Stimulated activated CD8-positive, alpha-beta memory T cell treated with anti-CD3 and anti-CD28 coated beads, Interleukin-2, amount 100 ng/mL, for 1 hour (primary cell): ENCODE data around the gene PPP2R2C.

Experiments used
- DNase-seq, 2 donors: peaks; one replicate each; pipeline ENCODE4 v3.0.0-alpha.2; 2020; ENCODE audit warnings: low read depth in 2 of 2

The PPP2R2C gene

DNA sequence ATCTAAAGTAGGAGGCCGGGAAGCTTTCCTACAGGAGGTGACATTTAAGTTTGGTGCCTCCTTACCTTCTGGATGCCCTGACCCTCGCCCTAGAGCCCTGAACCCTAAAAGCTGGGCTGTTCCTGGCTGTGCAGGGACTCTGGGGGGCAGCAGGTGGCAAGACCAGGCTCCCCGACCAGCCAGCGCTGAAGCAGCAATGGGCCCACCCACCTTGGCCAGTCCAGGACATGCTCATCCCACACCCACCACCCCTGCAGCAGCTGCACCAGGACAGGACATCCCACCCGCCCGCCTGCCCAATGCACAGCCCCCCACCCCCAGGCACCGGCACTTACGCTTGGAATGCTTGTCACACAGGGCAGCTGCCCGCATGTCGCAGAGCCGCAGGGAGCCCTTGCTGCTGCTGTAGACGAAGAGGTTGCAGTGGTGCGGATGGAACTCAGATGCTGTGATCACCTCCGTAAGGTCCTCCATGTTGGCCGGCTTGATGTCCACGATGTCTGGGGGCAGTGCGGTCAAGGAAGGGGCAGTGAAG lies 124.8 kb downstream of the PPP2R2C start:
- no peak for DNase-seq

- DNase-seq = no peak
Measured at GRCh38 chr4:6346373-6347110, 125.9 kb downstream of the PPP2R2C start.

- DNase-seq = no peak
Measured at GRCh38 chr4:6345866-6346265, 126.5 kb downstream of the PPP2R2C start.

GRCh38 chr4:6345096-6345830 lies 127.2 kb downstream of the PPP2R2C start:
- no peak for DNase-seq

DNA sequence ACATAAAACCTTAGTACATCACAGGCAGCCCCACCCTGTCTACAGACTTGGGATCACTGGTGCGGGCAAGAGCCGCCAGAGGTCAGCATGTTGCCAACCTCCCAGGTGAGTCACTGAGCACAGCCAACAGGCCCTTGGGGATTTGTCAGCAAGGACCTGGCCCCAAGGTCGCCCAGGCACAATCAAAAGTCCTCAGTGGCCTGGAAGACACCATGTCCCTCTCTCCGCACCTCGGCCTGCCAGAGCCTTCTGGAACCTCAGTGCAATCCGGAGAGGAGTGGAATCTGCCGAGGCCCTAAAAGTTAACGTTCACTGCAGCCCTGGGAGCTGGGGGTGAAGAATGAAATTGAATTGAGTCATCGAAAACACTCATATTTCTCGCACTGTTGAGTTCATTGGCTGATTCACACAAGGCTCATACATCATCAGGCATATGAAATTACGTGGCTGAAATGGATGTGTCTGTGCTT lies 128.4 kb downstream of the PPP2R2C start:
- no peak for DNase-seq

DNA sequence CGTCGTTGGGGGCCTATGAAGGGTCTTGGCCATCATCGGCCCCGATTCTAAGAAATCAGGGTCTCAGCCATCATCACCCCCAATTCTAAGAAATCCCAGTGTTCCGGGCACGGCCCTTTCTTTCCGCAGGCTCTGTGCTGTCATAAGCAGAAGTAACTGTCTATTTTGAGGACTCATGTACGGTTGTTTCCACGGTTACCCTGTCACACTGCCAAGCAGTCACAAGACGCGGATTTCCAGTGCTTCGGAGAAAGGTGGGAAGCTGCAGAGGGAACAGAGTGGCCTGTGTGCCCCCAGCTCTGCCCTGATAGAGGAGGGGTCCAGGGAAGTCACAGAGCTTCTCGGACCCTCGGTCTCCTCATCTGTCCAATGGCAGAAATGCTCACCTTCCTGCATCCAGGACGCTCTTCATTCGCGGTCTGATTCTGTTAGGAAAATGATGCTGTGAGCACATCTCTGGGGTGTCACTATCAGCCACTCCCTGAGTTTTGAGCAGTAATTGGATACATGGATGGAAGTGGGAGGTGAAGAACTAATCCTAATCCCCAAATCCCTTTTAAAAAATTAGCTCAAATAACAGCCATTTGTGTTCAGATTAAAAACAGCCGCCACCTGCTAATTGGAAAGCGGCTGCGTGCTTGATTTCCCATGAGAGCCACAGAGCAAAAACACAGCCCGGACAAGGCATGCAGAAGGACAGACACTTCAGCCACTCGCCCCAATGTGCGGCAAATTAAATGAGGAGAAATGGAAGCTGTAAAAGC lies 129.7 kb downstream of the PPP2R2C start:
- no peak for DNase-seq

GRCh38 chr4:6341696-6342095 lies 130.7 kb downstream of the PPP2R2C start:
- DNase-seq = no peak

DNA sequence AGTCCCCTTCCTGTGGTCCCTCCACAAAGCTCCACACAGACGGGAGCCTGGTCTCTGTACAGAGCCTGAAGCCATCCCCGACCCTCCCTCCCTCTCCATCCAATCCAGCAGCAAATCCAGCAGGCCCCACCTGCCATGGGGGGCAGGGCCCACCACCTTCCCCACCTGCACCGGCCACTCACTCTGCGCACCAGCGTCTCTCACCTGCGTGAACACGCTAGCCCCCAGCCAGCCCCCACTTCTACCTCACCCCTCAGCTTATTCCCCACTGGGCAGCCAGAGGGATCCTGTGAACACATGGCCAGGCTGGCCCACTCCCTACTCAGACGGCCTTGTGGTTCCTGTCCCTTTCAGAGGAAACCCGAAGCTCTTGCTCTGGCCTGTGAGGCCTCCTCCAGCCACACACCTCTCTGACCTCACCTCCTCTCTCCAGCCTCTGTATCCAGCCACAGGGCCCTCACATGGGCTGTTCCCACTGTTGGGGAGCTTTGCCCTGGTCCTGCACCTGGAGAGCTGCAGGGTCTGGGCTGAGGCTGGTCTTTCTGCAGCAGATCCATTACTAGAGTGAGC lies 131.9 kb downstream of the PPP2R2C start:
- DNase-seq = no peak

DNA sequence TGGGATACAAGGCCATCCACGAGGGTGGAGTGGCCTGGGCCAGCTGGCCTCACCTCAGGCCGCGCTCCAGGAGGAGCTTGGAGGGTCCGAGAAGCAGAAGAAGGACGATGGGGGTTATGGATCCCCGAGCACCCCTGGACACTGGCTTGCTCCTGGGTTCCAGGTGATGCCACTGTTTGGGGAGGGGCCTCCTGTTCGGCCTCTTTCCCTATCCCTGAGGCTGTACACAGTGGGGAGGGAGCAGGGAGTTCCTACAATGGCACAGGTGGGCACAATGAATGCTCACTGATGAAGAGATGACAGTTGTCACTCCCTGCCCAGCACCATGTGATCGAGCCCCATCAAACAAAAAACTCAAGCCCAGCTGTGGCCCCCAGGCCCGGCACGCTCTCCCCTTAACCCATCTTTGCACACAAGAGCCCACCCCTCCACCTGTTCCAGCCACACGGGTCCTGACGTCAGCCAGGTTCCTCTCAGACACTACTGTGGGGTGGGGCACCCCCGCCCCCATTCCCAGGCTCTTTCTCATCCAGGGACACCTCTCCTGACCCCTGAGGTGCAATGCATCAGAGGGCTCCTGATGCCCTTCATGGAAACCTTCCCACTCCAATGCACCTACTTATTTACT lies 132.5 kb downstream of the PPP2R2C start:
- no peak for DNase-seq

- DNase-seq = no peak
Measured at GRCh38 chr4:6338951-6339817, 133.2 kb downstream of the PPP2R2C start.

DNA sequence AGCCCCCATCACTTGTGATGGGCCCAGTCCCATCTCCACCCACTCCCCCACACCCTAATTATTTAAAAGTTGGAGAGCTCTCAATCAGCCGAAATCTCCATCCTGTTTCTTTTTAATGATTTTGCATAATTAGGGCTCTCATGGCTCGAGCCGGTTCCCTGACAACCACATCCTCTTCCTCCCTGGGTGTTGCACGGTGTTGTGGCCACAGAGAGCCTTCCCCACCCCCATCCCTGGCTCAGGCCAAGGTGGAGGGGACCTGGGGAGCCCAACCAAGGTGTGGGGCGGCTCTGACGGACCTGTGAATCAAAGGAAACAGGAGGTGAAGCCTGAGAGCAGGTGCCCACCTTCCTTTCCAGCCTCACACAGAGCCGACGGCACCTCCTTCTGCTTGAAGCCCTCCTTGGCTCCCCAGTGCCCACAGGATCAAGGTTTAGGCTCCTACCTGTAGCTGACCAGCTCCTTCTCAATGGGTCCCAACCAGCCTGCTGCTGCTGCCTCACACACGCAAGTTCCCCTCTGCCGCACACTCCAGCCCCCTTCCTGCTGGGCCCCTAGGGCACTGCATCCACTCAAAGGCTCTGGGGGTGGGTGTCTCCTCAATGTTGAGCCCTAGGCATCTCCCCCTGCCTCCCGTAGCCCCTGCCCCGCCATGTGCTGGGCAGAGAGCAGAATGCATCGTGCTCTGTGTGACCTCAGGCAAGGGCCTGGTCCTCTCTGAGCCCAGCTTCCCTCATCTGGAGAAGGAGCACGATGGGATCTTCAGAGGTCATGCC lies 134.1 kb downstream of the PPP2R2C start:
- DNase-seq = no peak

DNA sequence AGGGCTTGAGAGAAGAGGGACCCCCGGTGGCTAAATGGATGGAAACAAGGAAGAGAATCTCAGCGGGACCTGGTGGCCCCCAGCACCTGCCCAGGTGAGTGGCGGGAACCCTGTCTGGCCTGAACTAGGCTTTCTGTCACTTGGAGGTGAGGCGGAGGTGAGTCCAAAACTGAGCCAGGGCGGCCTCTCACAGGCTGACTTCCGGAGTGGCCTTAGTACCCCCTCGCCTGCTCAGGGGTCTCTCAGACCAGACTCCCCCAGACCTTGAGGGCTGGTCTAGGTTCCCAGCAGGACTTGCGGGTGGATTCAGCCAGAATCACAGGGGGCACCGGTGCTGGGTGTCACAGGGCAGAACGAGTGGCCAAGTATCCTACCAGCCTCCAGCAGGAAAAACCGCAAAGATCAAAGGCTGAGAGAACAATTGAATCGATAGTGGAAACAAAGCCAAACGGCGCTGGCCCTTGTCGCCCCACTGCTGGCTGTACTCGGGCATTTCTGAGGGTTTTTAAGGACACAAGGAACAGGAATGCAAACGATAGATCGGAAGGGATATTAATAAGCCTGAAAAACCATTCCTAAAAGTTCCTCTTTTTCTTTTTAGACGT lies 135.0 kb downstream of the PPP2R2C start:
- DNase-seq = no peak

DNA sequence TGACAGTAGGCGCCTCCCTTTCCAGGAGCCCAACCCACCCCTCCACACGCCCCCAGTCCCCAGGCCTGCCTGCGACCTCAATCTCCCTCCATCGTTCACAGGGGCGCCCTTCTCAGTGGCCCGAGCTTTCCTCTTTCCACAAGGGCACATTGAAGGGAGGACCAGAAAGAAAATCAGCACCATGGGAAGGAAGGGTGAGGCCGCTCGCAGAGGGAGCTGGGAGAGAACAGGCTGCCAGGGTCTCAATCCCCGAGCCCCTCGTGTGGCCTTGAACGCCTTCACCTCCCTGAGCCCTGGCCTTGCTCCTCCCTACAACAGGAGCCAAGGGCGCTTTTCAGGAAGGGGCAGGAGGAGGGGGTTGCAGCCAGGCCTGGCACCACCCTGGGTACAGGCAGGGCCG lies 136.2 kb downstream of the PPP2R2C start:
- DNase-seq = no peak

- DNase-seq = no peak
Measured at GRCh38 chr4:6335040-6335590, 137.3 kb downstream of the PPP2R2C start.

DNA sequence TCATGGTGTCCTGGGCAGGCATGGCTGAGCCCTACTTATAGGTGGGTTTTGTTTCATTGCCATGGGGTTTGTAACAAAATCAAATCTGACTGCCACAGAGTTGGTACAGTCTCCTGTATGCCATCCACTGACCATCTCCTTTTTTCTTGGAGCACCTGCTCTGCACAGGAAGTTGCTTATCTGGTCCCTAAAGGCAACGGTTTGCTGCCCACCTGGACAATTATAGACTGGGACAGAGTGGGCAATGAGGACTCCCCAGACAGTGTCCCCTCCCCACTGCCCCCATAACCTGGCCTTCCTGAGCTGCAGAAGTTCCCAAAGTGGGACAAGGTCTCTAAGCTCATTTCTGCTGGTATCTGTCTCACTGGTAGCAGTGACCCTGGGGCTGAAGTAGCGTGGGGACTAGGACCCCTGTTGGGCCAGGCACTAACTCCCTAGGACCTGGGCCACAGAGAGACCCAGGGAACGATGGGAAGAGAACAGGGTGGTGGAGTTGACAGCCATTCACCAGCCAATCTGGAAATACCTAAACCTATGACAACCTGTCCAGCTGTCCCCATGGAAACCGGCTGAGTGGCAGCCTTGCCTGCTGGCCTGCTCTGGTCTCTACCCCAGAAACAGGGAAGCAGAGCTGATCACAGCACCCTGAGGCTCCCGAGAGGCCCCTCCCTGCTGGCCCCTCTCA lies 138.1 kb downstream of the PPP2R2C start:
- DNase-seq = no peak

DNA sequence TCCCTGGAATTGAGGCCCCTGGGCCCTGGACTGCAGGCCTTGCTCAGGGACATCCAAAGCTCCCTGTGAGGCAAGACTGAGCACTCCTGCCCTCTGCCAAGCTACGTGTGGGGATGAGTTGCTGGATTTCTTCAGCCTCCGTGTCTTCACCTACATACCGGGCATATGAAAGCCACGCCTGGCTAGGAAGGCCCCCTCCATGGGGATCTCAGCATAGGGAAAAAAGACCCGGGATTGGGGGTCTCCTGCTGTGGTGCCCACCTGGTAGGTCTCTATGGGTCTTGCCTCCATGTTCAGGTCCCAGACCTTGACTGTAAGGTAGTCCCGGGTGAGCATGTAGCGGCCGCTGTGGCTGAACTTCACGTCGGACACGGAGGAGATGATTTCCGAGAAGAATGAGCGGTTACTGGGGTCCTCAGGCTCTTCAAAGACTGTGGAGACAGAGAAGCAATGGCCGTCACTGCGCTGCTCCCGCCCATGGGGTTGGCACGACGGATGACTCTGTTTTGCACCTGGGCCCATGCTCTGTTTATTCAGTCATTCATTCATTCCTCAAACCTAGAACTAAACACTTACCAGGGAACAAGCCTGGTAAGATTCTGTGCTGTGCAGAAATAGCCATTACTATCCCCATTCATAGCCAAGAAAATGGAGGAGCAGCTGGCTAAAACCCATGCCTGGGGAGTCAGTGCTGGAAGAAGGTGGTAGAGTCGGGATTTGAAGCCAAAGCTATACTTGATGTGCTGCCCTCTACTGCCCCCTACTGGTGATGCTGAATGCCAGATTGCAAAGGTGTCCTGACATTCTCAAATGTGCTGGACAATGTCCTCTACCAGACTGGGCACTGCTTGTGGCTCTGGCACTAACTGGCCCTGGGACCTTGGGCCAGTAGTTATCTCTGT lies 138.9 kb downstream of the PPP2R2C start:
- DNase-seq = no peak

DNA sequence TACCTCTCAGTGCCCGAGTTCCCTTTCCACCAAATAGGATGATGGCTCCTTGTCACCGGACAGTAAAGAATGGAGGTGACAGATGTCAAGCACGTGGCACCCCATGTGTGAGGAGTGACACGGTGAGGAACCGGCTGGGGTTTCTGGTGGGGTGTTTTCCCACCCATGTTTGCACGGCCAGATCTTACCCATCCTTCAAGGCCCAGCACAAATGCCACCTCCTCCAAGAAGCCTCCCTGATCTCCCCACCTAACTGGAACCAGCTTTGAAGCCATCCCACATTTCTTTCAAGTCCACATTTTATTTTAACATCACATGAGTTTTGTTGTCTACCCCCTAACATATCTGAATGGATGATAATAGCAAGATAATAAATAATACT lies 139.8 kb downstream of the PPP2R2C start:
- no peak for DNase-seq
